Common myeloid progenitor, CD34-positive (primary cell): ENCODE results near the gene LRP4.
A peak's percentile ranks its signal among the peaks of the same experiment; 100 is the strongest.
"Not testable (repeated sequence)": the region's sequence is repeated elsewhere in the genome, so short reads cannot be mapped to it uniquely, and the experiment has no call there.

Experiments
- CTCF ChIA-PET: fragments of 350-600 bp; sonication (Branson Sonifier 250); formaldehyde crosslinking; loops from one replicate; lab custom pipeline; 2021; ENCODE audit warnings: antibody characterized with exemption; lab: Charles Lee
- POLR2A ChIA-PET: fragments of 350-600 bp; sonication (Branson Sonifier 250); formaldehyde crosslinking; loops from one replicate; lab custom pipeline; 2021; ENCODE audit warnings: antibody characterized with exemption; lab: Charles Lee
- DNase-seq, 3 donors: peaks; one replicate each; pipeline versions ENCODE4 v3.0.0 to v3.0.0-alpha.2; 2013
- H3K27ac ChIP-seq, 2 experiments: 1 replicate in 1 of 2; 2 replicates in 1 of 2; pipeline ENCODE4 v1.7.0; 2013; ENCODE audit warnings: inconsistent platforms in 2 of 2, low read length in 2 of 2, mild to moderate bottlenecking in 2 of 2, low read depth in 1 of 2, moderate library complexity in 1 of 2; ENCODE audit not compliant: severe bottlenecking in 2 of 2, insufficient read depth in 1 of 2, poor library complexity in 1 of 2
- H3K27me3 ChIP-seq, 5 experiments: replicated peaks in 2 of 5; 1 replicate in 3 of 5; 2 replicates in 2 of 5; pipeline versions ENCODE4 v1.6.1 to v1.7.0; 2013; ENCODE audit warnings: low read length in 4 of 5, mild to moderate bottlenecking in 2 of 5, moderate library complexity in 2 of 5, inconsistent platforms in 1 of 5; ENCODE audit not compliant: insufficient read depth in 5 of 5, control insufficient read depth in 4 of 5
- H3K36me3 ChIP-seq, 4 experiments: 1 replicate in 2 of 4; 2 replicates in 2 of 4; pipeline versions ENCODE4 v1.6.1 to v1.7.0; 2013; ENCODE audit warnings: low read length in 3 of 4, control low read depth in 1 of 4, mild to moderate bottlenecking in 1 of 4; ENCODE audit not compliant: control insufficient read depth in 4 of 4, insufficient read depth in 4 of 4
- H3K4me1 ChIP-seq, 4 experiments: 1 replicate in 3 of 4; 2 replicates in 1 of 4; pipeline versions ENCODE4 v1.6.1 to v1.7.1; 2013; ENCODE audit warnings: low read length in 3 of 4, mild to moderate bottlenecking in 3 of 4, control low read depth in 1 of 4, inconsistent platforms in 1 of 4, moderate library complexity in 1 of 4; ENCODE audit not compliant: control insufficient read depth in 4 of 4, insufficient read depth in 4 of 4; ENCODE audit errors: control extremely low read depth in 1 of 4
- H3K4me3 ChIP-seq, 7 experiments: 1 replicate in 4 of 7; 2 replicates in 3 of 7; pipeline versions ENCODE4 v1.5.1 to v1.7.0; 2013; ENCODE audit warnings: mild to moderate bottlenecking in 7 of 7, low read length in 6 of 7, moderate library complexity in 6 of 7, inconsistent platforms in 2 of 7, low read depth in 2 of 7, control low read depth in 1 of 7; ENCODE audit not compliant: insufficient read depth in 4 of 7, control insufficient read depth in 1 of 7; ENCODE audit errors: extremely low read depth in 1 of 7
- H3K9me3 ChIP-seq, 5 experiments: 1 replicate in 4 of 5; 2 replicates in 1 of 5; pipeline versions ENCODE4 v1.6.1 to v1.7.1; 2013; ENCODE audit warnings: low read length in 4 of 5, mild to moderate bottlenecking in 2 of 5, inconsistent platforms in 1 of 5, low read depth in 1 of 5, moderate library complexity in 1 of 5; ENCODE audit not compliant: control insufficient read depth in 4 of 5, insufficient read depth in 2 of 5; ENCODE audit errors: control extremely low read depth in 1 of 5
- WGBS: methylation state at CpG from one replicate; pipeline ENCODE4 v1.1.5; 2013; ENCODE audit not compliant: insufficient coverage; 5-methylcytosine and 5-hydroxymethylcytosine counted together

LRP4 gene

DNA sequence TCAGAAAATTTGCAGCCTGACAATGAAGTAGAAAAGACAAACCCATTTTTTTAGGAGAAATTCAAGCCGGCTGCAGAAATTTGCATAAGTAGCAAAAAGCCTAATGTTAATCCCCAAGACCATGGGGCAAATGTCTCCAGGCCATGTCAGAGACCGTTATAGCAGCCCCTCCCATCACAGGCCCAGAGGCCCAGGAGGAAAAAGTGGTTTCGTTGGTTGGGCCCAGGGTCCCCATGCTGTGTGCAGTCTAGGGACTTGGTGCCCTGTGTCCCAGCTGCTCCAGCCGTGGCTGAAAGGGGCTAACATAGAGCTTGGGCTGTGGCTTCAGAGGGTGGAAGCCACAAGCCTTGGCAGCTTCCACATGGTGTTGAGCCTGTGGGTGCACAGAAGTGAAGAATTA is 9.6 kb upstream of the LRP4 start:
- POLR2A ChIA-PET, result not testable (repeated sequence)
- 92% methylated on average over 4 of the region's 4 CpGs for WGBS
- CTCF ChIA-PET, result interaction anchor here (1.2 kb wide), 1 partner anchor 11 kb away, joined by 3 read pairs; no protein-coding TSS in a partner anchor

DNA sequence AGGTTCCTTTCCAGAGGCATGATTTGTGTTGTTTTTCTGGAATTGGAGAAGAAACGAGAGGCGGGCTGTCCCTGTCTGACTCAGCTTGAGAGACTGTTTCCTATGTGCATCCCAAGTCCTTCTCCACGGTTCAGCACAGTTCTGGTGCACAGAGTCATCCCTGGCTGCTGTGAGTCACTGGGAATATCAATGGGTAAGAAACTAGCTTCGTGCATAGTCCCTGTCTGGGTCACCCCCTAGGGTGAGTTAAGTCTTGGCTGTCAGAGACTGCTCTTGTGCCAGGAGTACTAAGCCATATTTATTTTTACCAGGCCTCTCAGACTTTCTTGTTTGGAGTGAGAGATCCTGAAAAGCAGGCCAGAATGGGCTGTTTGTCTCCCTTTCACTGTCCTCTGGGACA is 2.4 kb upstream of the LRP4 start:
- CTCF ChIA-PET, result interaction anchor here (1.0 to 3.1 kb wide), 5 partner anchors 10 to 232 kb away, joined by 3 to 18 read pairs (median 4); partner anchors contain the start of gene CSTPP1
- no peak overlapping the region for H3K27ac ChIP-seq
- H3K4me3 ChIP-seq, result no peak overlapping the region
- H3K9me3 ChIP-seq, result no peaks in the 10 kb centered on the region
- POLR2A ChIA-PET, result no interaction called here
- DNase-seq, result no peak
- WGBS, result 88% methylated on average over 4 of the region's 4 CpGs
- peaks cover 14 to 35% (median 30%) of the 10 kb centered on the region in 4 experiments for H3K4me1 ChIP-seq
- H3K27me3 ChIP-seq, result peaks cover 3 to 24% (median 13%) of the 10 kb centered on the region in 5 experiments
- no peaks in the 10 kb centered on the region for H3K36me3 ChIP-seq

More for the DNA sequence above, 9.6 kb upstream of the LRP4 start:
- H3K4me3 ChIP-seq, H3K27me3 ChIP-seq, H3K27ac ChIP-seq, H3K36me3 ChIP-seq, H3K9me3 ChIP-seq, H3K4me1 ChIP-seq, DNase-seq: not testable (repeated sequence)

DNA sequence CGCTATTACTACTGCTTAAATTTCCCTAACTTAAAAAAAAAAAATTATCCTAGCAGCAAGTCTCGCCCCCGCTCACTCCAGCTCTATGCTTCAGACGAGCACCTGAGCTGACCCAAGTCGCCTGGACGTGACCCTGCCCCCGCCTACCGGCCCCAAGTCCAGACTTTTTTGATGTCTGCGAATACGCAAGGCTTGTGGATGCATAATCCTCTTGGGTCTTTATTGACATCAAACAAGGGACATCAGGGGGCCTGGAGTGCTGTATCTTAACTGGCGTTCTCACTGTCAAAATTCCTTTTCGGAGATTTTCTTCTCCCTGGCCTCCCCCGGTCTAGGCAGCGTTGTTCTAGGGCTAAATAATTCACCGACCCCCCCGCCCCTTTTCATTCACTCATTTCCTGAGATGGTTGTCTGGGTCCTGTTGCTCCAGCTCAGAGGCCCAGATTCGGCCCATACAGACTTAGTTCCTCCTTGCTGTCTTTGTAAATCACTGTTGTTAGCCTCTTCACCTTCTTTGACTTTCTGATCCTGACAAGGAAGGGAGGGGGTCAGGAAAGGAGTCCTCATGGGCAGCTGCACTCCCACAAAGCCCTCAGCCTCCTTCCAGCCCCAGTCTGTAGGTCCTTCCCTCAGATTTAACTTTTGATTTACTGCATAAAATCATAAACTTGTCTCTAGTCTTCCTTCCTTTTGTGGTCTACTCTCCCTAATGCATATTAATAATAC is 601 bp upstream of the LRP4 start:
- H3K36me3 ChIP-seq, result no peaks in the 10 kb centered on the region
- no peak overlapping the region for H3K27ac ChIP-seq
- peaks cover 14 to 35% (median 30%) of the 10 kb centered on the region in 4 experiments for H3K4me1 ChIP-seq
- ChIA-PET POLR2A (no interaction called here), CTCF (interaction anchor here (0.6 to 3.1 kb wide), 6 partner anchors 9 to 247 kb away, joined by 3 to 18 read pairs (median 6); partner anchors contain the start of gene CSTPP1)
- H3K9me3 ChIP-seq, result no peaks in the 10 kb centered on the region
- peak in 1 of 3 donors; percentile 13 for DNase-seq
- peaks cover 8 to 41% (median 19%) of the 10 kb centered on the region in 5 experiments for H3K27me3 ChIP-seq
- peak overlapping the region in 6 of 7 experiments; percentile 34 to 70 (median 56) for H3K4me3 ChIP-seq
- WGBS, result 14% methylated on average over 15 of the region's 17 CpGs

DNA sequence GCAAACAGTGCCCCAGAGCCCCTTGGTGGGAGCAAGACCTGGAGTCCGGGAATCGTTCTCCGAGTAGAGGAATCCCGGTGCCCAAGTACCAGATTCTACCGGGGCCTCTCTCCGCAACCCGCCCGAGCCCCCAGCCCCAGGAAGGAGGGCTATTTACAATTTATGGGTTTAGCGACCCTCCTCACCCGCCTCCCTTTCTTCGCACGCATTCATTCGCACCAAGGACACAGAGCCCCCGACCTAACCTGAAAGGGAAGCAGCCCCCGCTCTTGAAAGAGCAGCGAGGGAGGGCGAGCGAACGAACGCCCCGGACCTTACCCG is 628 bp downstream of the LRP4 start:
- H3K36me3 ChIP-seq, result no peaks in the 10 kb centered on the region
- POLR2A ChIA-PET, result no interaction called here
- CTCF ChIA-PET, result interaction anchor here (1.1 to 2.8 kb wide), 7 partner anchors 10 to 245 kb away, joined by 3 to 26 read pairs (median 7); no protein-coding TSS in a partner anchor
- peaks cover 8 to 51% (median 29%) of the 10 kb centered on the region in 5 experiments for H3K27me3 ChIP-seq
- peaks cover 14 to 35% (median 31%) of the 10 kb centered on the region in 4 experiments for H3K4me1 ChIP-seq
- under 1% methylated on average over 17 of the region's 22 CpGs for WGBS
- H3K27ac ChIP-seq, result no peak overlapping the region
- DNase-seq, result peak in 1 of 3 donors; percentile 23
- H3K9me3 ChIP-seq, result no peaks in the 10 kb centered on the region
- H3K4me3 ChIP-seq, result peak overlapping the region in 6 of 7 experiments; percentile 52 to 87 (median 67)

DNA sequence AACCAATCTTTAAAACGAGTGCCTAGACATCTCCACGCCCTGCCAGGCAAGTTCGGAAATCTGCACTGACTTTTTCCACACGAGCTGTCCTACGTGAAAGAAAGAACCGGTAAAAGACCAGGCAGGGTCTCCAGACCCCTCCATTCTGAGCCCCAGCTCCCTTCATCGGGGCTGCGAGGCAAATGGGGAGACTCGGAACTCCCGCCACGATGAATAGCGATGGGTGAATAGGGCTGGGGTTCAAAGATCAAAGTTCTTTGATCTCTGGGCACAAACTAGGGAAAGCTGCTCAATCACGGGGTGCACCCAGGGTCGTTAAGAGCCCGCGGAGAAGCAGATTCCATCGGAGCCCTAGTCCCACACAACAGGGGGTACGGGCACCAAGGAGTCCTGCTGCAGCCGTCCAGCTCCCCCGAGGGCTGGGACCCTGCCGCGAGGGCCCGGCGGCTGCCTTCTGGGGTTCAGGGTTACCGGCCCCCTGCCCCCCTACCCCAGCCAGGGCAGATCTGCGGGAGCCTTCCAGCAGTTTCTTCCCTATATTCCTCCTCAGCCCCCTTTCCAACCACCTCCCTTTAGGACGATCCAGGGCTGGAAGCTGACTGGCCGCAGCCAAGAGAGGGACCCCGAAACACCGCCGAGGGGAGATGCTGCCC is 1.1 kb downstream of the LRP4 start:
- no peaks in the 10 kb centered on the region for H3K36me3 ChIP-seq
- CTCF ChIA-PET, result interaction anchor here (0.7 to 2.8 kb wide), 17 partner anchors 8 to 249 kb away, joined by 3 to 26 read pairs (median 4); partner anchors contain the start of gene CSTPP1
- WGBS, result 0% methylated on average over 25 of the region's 31 CpGs
- no peak overlapping the region for H3K27ac ChIP-seq
- peaks cover 14 to 40% (median 33%) of the 10 kb centered on the region in 4 experiments for H3K4me1 ChIP-seq
- peak overlapping the region in 6 of 7 experiments; percentile 52 to 87 (median 67) for H3K4me3 ChIP-seq
- peaks cover 8 to 54% (median 29%) of the 10 kb centered on the region in 5 experiments for H3K27me3 ChIP-seq
- no peaks in the 10 kb centered on the region for H3K9me3 ChIP-seq
- POLR2A ChIA-PET, result interaction anchor here (0.5 to 0.6 kb wide), 2 partner anchors 247 to 311 kb away, joined by 3 to 5 read pairs; no protein-coding TSS in a partner anchor
- DNase-seq, result no peak

DNA sequence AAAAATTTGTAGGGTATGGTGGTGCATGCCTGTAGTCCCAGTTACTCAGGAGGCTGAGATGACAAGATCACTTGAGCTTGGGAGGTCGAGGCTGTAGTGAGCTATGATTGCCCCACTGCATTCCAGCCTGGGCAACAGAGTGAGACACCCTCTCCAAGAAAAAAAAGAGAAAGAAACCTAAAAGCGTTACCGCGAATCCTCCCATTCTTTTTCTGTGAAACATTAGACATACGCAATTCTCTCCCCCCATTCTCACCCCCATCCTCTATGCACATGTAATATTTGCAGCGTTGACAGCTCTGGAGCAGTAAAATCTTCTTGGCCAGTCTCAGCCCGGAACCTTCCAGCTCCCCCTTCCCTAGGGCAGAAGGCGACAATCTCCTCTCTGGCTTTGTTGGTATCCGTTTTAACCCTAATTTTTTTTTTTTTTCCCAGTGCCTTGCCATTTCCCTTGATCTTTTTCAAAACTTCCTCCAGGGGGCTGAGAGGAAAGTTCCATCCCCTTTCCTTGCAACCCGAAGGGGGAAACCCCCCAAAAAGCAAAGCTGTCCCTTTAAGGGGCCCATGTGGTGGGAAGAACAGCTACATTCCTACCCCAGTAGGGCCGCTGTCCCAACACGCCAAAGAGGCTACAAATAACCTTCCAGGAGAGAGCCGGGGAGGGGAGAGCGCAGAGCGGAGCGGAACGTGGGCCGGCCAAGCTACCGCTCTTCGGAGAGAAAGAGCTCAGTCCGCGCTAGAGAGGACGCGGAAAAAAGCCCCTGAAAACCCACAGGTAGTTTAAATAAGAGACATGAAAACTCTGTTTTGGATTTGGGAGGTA is 1.9 kb downstream of the LRP4 start:
- Histone ChIP-seq H3K27ac (no peak overlapping the region), H3K4me1 (peaks cover 14 to 41% (median 34%) of the 10 kb centered on the region in 4 experiments), H3K4me3 (peak overlapping the region; percentile 37 to 87 (median 65)), H3K36me3 (no peaks in the 10 kb centered on the region), H3K9me3 (no peaks in the 10 kb centered on the region), H3K27me3 (peaks cover 8 to 54% (median 29%) of the 10 kb centered on the region in 5 experiments)
- POLR2A ChIA-PET, result interaction anchor here (0.5 to 0.6 kb wide), 2 partner anchors 247 to 312 kb away, joined by 3 to 5 read pairs; no protein-coding TSS in a partner anchor
- DNase-seq, result peak in 2 of 3 donors; percentile 45 to 59
- CTCF ChIA-PET, result interaction anchor here (0.7 to 2.8 kb wide), 18 partner anchors 8 to 249 kb away, joined by 3 to 26 read pairs (median 4); partner anchors contain the start of gene CSTPP1
- WGBS, result 3% methylated on average over 18 of the region's 24 CpGs
